Neuronal stem cell (in vitro differentiated cells): ENCODE measurements around the gene GABARAPL2.

ENCODE experiments used
- DNase-seq: peaks from one replicate; pipeline ENCODE4 v3.0.0-alpha.2; 2013; ENCODE audit warnings: low spot score
- H2AFZ ChIP-seq: one replicate; pipeline ENCODE4 v1.6.1; 2013; ENCODE audit warnings: mild to moderate bottlenecking, low read length, inconsistent platforms
- H2AK5ac ChIP-seq: 2 replicates; pipeline ENCODE4 v1.6.1; 2013; ENCODE audit warnings: low read depth, mild to moderate bottlenecking, inconsistent platforms, low read length, moderate library complexity, mixed read lengths
- H2BK120ac ChIP-seq: 2 replicates; pipeline ENCODE4 v1.6.1; 2013; ENCODE audit warnings: low read depth, mild to moderate bottlenecking, inconsistent platforms, low read length, moderate library complexity, mixed read lengths
- H2BK12ac ChIP-seq: one replicate; pipeline ENCODE4 v1.6.1; 2013; ENCODE audit warnings: low read length, inconsistent platforms
- H2BK15ac ChIP-seq: 2 replicates; pipeline ENCODE4 v1.6.1; 2013; ENCODE audit warnings: mild to moderate bottlenecking, low read length, inconsistent platforms, mixed read lengths
- H2BK5ac ChIP-seq: one replicate; pipeline ENCODE4 v1.6.1; 2013; ENCODE audit warnings: inconsistent platforms, mild to moderate bottlenecking, low read length, moderate library complexity
- H3K14ac ChIP-seq: one replicate; pipeline ENCODE4 v1.6.1; 2013; ENCODE audit warnings: low read length, inconsistent platforms
- H3K18ac ChIP-seq: 2 replicates; pipeline ENCODE4 v1.6.1; 2013; ENCODE audit warnings: low read length, inconsistent platforms
- H3K23ac ChIP-seq: 2 replicates; pipeline ENCODE4 v1.6.1; 2013; ENCODE audit warnings: low read depth, mild to moderate bottlenecking, mixed read lengths, low read length, inconsistent platforms; ENCODE audit not compliant: poor library complexity
- H3K27ac ChIP-seq: replicated peaks from 3 replicates; pipeline ENCODE4 v1.5.1; 2013; ENCODE audit warnings: low read length, inconsistent platforms
- H3K27me3 ChIP-seq, 3 experiments: 2 replicates each; pipeline ENCODE4 v1.6.1; 2013; ENCODE audit warnings: low read length in 3 of 3, mild to moderate bottlenecking in 2 of 3, inconsistent platforms in 1 of 3, low read depth in 1 of 3, mixed read lengths in 1 of 3, moderate library complexity in 1 of 3; ENCODE audit not compliant: control insufficient read depth in 3 of 3, insufficient read depth in 3 of 3
- H3K36me3 ChIP-seq, 2 donors: replicated peaks in 1 of 2; 2 replicates each; pipeline ENCODE4 v1.6.1; 2013; ENCODE audit warnings: low read length in 2 of 2; ENCODE audit not compliant: control insufficient read depth in 2 of 2, insufficient read depth in 2 of 2
- H3K4ac ChIP-seq: 2 replicates; pipeline ENCODE4 v1.6.1; 2013; ENCODE audit warnings: inconsistent platforms, mild to moderate bottlenecking, low read length, moderate library complexity
- H3K4me1 ChIP-seq, 2 donors: 1 replicate in 1 of 2; 2 replicates in 1 of 2; pipeline ENCODE4 v1.6.1; 2013; ENCODE audit warnings: low read length in 2 of 2, low read depth in 1 of 2; ENCODE audit not compliant: control insufficient read depth in 2 of 2, insufficient read depth in 1 of 2
- H3K4me2 ChIP-seq: one replicate; pipeline ENCODE4 v1.6.1; 2013; ENCODE audit warnings: mild to moderate bottlenecking, low read length, inconsistent platforms; ENCODE audit not compliant: insufficient read depth, poor library complexity, severe bottlenecking
- H3K4me3 ChIP-seq, 2 donors: 2 replicates each; pipeline ENCODE4 v1.5.1; 2013; ENCODE audit warnings: low read length in 2 of 2, mild to moderate bottlenecking in 2 of 2, inconsistent platforms in 1 of 2, moderate library complexity in 1 of 2
- H3K79me1 ChIP-seq: one replicate; pipeline ENCODE4 v1.6.1; 2013; ENCODE audit warnings: low read depth, mild to moderate bottlenecking, inconsistent platforms, low read length, moderate library complexity
- H3K9ac ChIP-seq: one replicate; pipeline ENCODE4 v1.6.1; 2013; ENCODE audit warnings: mild to moderate bottlenecking, low read depth, low read length, inconsistent platforms; ENCODE audit not compliant: poor library complexity
- H3K9me3 ChIP-seq, 2 donors: replicated peaks in 1 of 2; 2 replicates each; pipeline versions ENCODE3 to v1.6.1; 2013; ENCODE audit warnings: low read length in 2 of 2, mild to moderate bottlenecking in 2 of 2, inconsistent platforms in 1 of 2, low read depth in 1 of 2, mixed read lengths in 1 of 2, moderate library complexity in 1 of 2; ENCODE audit not compliant: control insufficient read depth in 2 of 2, insufficient read depth in 1 of 2
- H4K8ac ChIP-seq: one replicate; pipeline ENCODE4 v1.6.1; 2013; ENCODE audit warnings: low read depth, mild to moderate bottlenecking, inconsistent platforms, low read length, moderate library complexity
- H4K91ac ChIP-seq: one replicate; pipeline ENCODE4 v1.6.1; 2013; ENCODE audit warnings: low read length, low read depth, mild to moderate bottlenecking, inconsistent platforms; ENCODE audit not compliant: poor library complexity
- WGBS, 2 donors: extraction: QIAGEN DNeasy Blood & Tissue Kit; methylation state at CpG; one replicate each; pipeline ENCODE4 v1.1.7; 2013; ENCODE audit warnings: missing lambda C conversion rate in 2 of 2, mixed read lengths in 1 of 2; ENCODE audit not compliant: insufficient read length in 2 of 2, insufficient replicate concordance in 1 of 2; ENCODE audit errors: extremely low coverage in 2 of 2; 5-methylcytosine and 5-hydroxymethylcytosine counted together

GABARAPL2 gene

GRCh38 chr16:75534560-75535205 lies 31.5 kb upstream of the GABARAPL2 start:
- DNase-seq: no peak
- H4K91ac ChIP-seq: no peak overlapping the region
- no peaks in the 10 kb centered on the region for H3K27me3 ChIP-seq
- H2AFZ ChIP-seq: no peak overlapping the region
- no peaks in the 10 kb centered on the region for H3K79me1 ChIP-seq
- H2AK5ac ChIP-seq: peak overlapping the region; percentile 40
- H2BK120ac ChIP-seq: peak overlapping the region; percentile 0
- peaks cover 0 to 6% of the 10 kb centered on the region in 2 donors for H3K36me3 ChIP-seq
- H3K23ac ChIP-seq: peak overlapping the region; percentile 20
- peak overlapping the region; percentile 43 for H2BK5ac ChIP-seq
- WGBS, 2 donors: no CpG with 5 or more reads among the region's 19 CpGs
- H3K14ac ChIP-seq: no peak overlapping the region
- H3K9me3 ChIP-seq: no peaks in the 10 kb centered on the region
- no peak overlapping the region for H3K4me2 ChIP-seq
- no peak overlapping the region for H2BK12ac ChIP-seq
- H3K9ac ChIP-seq: no peak overlapping the region
- H3K18ac ChIP-seq: peak overlapping the region; percentile 45
- H3K27ac ChIP-seq: no peak overlapping the region
- no peak overlapping the region for H3K4ac ChIP-seq
- no peak overlapping the region for H2BK15ac ChIP-seq
- no peak overlapping the region for H4K8ac ChIP-seq
- H3K4me3 ChIP-seq: no peak overlapping the region
- H3K4me1 ChIP-seq: no peaks in the 10 kb centered on the region

GRCh38 chr16:75535211-75535843 lies 30.9 kb upstream of the GABARAPL2 start:
- no CpG with 5 or more reads among the region's 34 CpGs for WGBS, 2 donors

GRCh38 chr16:75535901-75536300 lies 30.3 kb upstream of the GABARAPL2 start, which contains the start of gene CHST5:
Gene CHST5, minus strand, starts transcription at chr16:75536108. Its CDS starts 5,724 bp downstream, at chr16:75530384.
- peak within 1 kb of the TSS; percentile 40 for H2AK5ac ChIP-seq
- H2BK15ac ChIP-seq: no peak within 1 kb of the TSS
- no peak within 1 kb of the TSS for H3K4me2 ChIP-seq
- H3K79me1 ChIP-seq: no peaks in the 10 kb centered on the region
- H2AFZ ChIP-seq: no peak within 1 kb of the TSS
- peak within 1 kb of the TSS; percentile 0 for H2BK120ac ChIP-seq
- no peak within 1 kb of the TSS for H3K27ac ChIP-seq
- peak within 1 kb of the TSS; percentile 78 for H3K23ac ChIP-seq
- H3K14ac ChIP-seq: no peak within 1 kb of the TSS
- no peak within 1 kb of the TSS for H3K4me3 ChIP-seq
- H3K36me3 ChIP-seq: peaks cover 0 to 10% of the 10 kb centered on the region in 2 donors
- no CpG with 5 or more reads among the region's 7 CpGs for WGBS, 2 donors
- DNase-seq: no peak
- H3K9ac ChIP-seq: no peak within 1 kb of the TSS
- H3K18ac ChIP-seq: peak within 1 kb of the TSS; percentile 75
- H3K4me1 ChIP-seq: no peaks in the 10 kb centered on the region
- H3K4ac ChIP-seq: no peak within 1 kb of the TSS
- no peaks in the 10 kb centered on the region for H3K9me3 ChIP-seq
- no peak within 1 kb of the TSS for H2BK12ac ChIP-seq
- peak within 1 kb of the TSS; percentile 43 for H2BK5ac ChIP-seq
- H4K8ac ChIP-seq: no peak within 1 kb of the TSS
- H3K27me3 ChIP-seq: no peaks in the 10 kb centered on the region
- H4K91ac ChIP-seq: no peak within 1 kb of the TSS

More at GRCh38 chr16:75535211-75535843, 30.9 kb upstream of the GABARAPL2 start:
- no peaks in the 10 kb centered on the region for H3K79me1 ChIP-seq
- H3K9ac ChIP-seq: no peak overlapping the region
- H4K8ac ChIP-seq: no peak overlapping the region
- H3K27ac ChIP-seq: no peak overlapping the region
- H2BK5ac ChIP-seq: peak overlapping the region; percentile 43
- no peaks in the 10 kb centered on the region for H3K4me1 ChIP-seq
- no peak overlapping the region for H2AFZ ChIP-seq
- peak overlapping the region; percentile 78 for H3K23ac ChIP-seq
- no peak overlapping the region for H2BK12ac ChIP-seq
- no peak overlapping the region for H3K4ac ChIP-seq
- H3K9me3 ChIP-seq: no peaks in the 10 kb centered on the region
- H3K18ac ChIP-seq: peak overlapping the region; percentile 75
- peak overlapping the region; percentile 40 for H2AK5ac ChIP-seq
- no peak overlapping the region for H4K91ac ChIP-seq
- H3K27me3 ChIP-seq: no peaks in the 10 kb centered on the region
- no peak overlapping the region for H3K4me3 ChIP-seq
- no peak overlapping the region for H3K14ac ChIP-seq
- H3K36me3 ChIP-seq: peaks cover 0 to 10% of the 10 kb centered on the region in 2 donors
- DNase-seq: no peak
- no peak overlapping the region for H2BK15ac ChIP-seq
- H2BK120ac ChIP-seq: peak overlapping the region; percentile 0
- no peak overlapping the region for H3K4me2 ChIP-seq

- Histone ChIP-seq H3K4ac (no peak overlapping the region), H3K4me3 (no peak overlapping the region), H3K18ac (no peak overlapping the region), H4K8ac (no peak overlapping the region), H3K14ac (no peak overlapping the region), H2AK5ac (no peak overlapping the region), H3K4me1 (no peaks in the 10 kb centered on the region), H2BK120ac (no peak overlapping the region), H3K9me3 (no peaks in the 10 kb centered on the region), H2BK5ac (no peak overlapping the region), H3K27me3 (no peaks in the 10 kb centered on the region), H2BK12ac (no peak overlapping the region), H3K27ac (no peak overlapping the region), H2AFZ (no peak overlapping the region), H3K36me3 (peaks cover 2 to 25% of the 10 kb centered on the region in 2 donors), H4K91ac (no peak overlapping the region), H3K9ac (no peak overlapping the region), H3K23ac (no peak overlapping the region), H3K79me1 (no peaks in the 10 kb centered on the region), H2BK15ac (no peak overlapping the region), H3K4me2 (no peak overlapping the region)
- DNase-seq: no peak
- WGBS, 2 donors: no CpG with 5 or more reads among the region's 4 CpGs
Measured at GRCh38 chr16:75537776-75538175, 28.4 kb upstream of the GABARAPL2 start.
